Hepatocyte (in vitro differentiated cells): Measurements from ENCODE around the gene MORC2.

Source experiments
- CTCF ChIP-seq: fragments of 200-600 bp; sonication (generic); IDR thresholded peaks from 2 replicates; pipeline ENCODE4 v1.5.1; 2016; ENCODE audit warnings: antibody characterized with exemption, mild to moderate bottlenecking; ENCODE audit not compliant: poor library complexity
- EZH2 ChIP-seq: fragments of 200-600 bp; sonication (generic); IDR thresholded peaks from 2 replicates; pipeline ENCODE4 v1.6.1; 2016; ENCODE audit warnings: antibody characterized with exemption, mild to moderate bottlenecking, borderline replicate concordance
- EZH2phosphoT487 ChIP-seq: fragments of 200-600 bp; sonication (generic); IDR thresholded peaks from one replicate; pipeline ENCODE4 v1.6.1; 2018; ENCODE audit warnings: antibody characterized with exemption, mild to moderate bottlenecking, low read depth, moderate library complexity; ENCODE audit not compliant: unreplicated experiment, severe bottlenecking

- no peak for TF ChIP-seq CTCF
- TF ChIP-seq EZH2phosphoT487: no peak
- no peak for TF ChIP-seq EZH2
Observed at GRCh38 chr22:30894371-30894740, 74.2 kb downstream of the MORC2 start.
